ENCODE measurements around the gene ADIG. TPM values are rescaled to one million over a fixed set of nuclear protein-coding genes. Genes with fewer than 3 reads are reported as not detected.

ADIG gene
- total RNA-seq, 4 donors from 2014 or later: not detected

DNA sequence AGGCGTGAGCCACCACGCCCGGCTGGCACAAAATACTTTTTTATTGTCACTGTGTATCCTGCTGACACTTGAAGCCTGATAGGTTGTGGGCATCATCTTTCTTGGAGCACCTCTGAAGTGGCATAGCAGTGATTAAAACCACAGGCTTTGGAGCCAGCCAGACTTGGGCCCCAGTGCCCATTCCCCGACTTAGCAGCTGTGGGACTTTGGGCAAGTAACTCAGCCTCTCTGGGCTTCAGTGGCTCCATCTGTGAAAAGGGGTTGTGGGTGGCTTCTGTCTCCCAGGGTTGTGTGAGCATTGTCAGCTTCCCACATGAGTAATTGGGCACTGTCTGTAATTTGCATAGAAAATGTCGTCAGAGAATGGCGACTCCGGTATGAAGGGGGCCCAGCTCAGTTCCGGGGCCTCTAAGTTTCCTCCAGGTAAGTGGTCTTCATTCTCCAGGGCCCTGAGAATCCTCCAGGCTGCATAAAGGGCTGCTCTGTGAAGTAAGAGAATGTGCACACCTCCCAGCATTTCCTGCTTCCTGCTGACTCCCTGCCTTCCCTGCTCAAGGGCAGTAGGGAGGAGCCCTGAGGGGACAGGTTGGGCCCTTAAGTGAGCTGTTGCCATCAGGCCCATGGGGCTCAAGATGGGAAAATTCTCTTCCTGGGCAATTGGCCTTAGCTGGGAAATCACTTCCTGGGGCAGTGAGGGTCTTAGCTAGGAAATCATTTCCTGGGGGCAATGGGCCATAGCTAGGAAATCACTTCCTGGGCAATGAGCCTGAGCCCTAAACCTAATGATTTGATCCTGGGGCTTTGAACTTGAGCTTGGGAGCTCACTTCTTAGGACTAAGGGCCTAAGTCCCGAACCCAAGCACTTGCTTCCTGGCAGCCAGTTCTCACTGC is 47.8 kb downstream of the ADIG start:
- WGBS, 2 donors: 79 to 88% methylated on average over 9 of the region's 9 CpGs
- H3K4me3 ChIP-seq: no peak overlapping the region
- no peaks in the 10 kb centered on the region for H3K4me1 ChIP-seq
- H3K36me3 ChIP-seq: no peaks in the 10 kb centered on the region
- no peak overlapping the region for H3K27ac ChIP-seq
- no peak for DNase-seq (ENCODE audit: low spot score in 2 of 2)
- H3K27me3 ChIP-seq: peaks cover 0 to 3% of the 10 kb centered on the region in 2 donors
- peaks cover 0 to 16% (median 0%) of the 10 kb centered on the region in 4 donors for H3K9me3 ChIP-seq
- TF ChIP-seq, protein P1, sequence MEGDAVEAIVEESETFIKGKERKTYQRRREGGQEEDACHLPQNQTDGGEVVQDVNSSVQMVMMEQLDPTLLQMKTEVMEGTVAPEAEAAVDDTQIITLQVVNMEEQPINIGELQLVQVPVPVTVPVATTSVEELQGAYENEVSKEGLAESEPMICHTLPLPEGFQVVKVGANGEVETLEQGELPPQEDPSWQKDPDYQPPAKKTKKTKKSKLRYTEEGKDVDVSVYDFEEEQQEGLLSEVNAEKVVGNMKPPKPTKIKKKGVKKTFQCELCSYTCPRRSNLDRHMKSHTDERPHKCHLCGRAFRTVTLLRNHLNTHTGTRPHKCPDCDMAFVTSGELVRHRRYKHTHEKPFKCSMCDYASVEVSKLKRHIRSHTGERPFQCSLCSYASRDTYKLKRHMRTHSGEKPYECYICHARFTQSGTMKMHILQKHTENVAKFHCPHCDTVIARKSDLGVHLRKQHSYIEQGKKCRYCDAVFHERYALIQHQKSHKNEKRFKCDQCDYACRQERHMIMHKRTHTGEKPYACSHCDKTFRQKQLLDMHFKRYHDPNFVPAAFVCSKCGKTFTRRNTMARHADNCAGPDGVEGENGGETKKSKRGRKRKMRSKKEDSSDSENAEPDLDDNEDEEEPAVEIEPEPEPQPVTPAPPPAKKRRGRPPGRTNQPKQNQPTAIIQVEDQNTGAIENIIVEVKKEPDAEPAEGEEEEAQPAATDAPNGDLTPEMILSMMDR (IDR thresholded peaks at IDR 0.05): no peak
- no peak for TF ChIP-seq POLR2A (IDR thresholded peaks at IDR 0.05)

GRCh38 chr20:38629979-38630378 is 49.0 kb downstream of the ADIG start:
- peaks cover 0 to 5% (median 0%) of the 10 kb centered on the region in 4 donors for H3K9me3 ChIP-seq
- 75 to 82% methylated on average over 1 of the region's 1 CpG for WGBS, 2 donors
- H3K4me1 ChIP-seq: no peaks in the 10 kb centered on the region
- no peak overlapping the region for H3K27ac ChIP-seq
- TF ChIP-seq EP300 (IDR thresholded peaks at IDR 0.05) (no peak), POLR2A (IDR thresholded peaks at IDR 0.05) (no peak)
- TF ChIP-seq, protein P1 (IDR thresholded peaks at IDR 0.05): no peak
- H3K4me3 ChIP-seq: no peak overlapping the region
- peaks cover 0 to 13% of the 10 kb centered on the region in 2 donors for H3K27me3 ChIP-seq
- DNase-seq (ENCODE audit: low spot score in 2 of 2): no peak
- H3K36me3 ChIP-seq: no peaks in the 10 kb centered on the region

DNA sequence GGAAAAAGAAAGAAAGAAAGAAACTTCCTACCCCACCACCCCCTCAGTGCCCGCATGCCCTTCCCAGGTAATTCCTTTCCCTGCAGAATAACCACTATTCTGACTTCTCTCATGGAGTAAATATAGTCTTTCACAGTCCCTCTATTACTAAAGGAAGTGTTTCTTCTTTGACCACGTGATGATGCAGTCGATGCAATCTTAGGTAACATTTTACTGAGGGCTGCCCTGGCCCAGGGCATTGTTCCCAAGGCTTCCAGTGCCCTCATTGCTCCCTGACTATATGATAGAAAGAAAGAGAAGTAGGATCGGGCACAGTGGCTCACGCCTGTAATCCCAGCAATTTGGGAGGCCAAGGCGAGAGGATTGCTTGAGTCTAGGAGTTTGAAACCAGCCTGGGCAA is 49.7 kb downstream of the ADIG start:
- Histone ChIP-seq H3K4me1 (no peaks in the 10 kb centered on the region), H3K36me3 (no peaks in the 10 kb centered on the region), H3K4me3 (no peak overlapping the region), H3K9me3 (no peaks in the 10 kb centered on the region), H3K27ac (no peak overlapping the region), H3K27me3 (peaks cover 0 to 13% of the 10 kb centered on the region in 2 donors)
- TF ChIP-seq POLR2A (IDR thresholded peaks at IDR 0.05) (no peak), EP300 (IDR thresholded peaks at IDR 0.05) (no peak)
- TF ChIP-seq, protein P1 (IDR thresholded peaks at IDR 0.05): no peak
- no peak for DNase-seq (ENCODE audit: low spot score in 2 of 2)
- 78 to 81% methylated on average over 6 of the region's 6 CpGs for WGBS, 2 donors

DNA sequence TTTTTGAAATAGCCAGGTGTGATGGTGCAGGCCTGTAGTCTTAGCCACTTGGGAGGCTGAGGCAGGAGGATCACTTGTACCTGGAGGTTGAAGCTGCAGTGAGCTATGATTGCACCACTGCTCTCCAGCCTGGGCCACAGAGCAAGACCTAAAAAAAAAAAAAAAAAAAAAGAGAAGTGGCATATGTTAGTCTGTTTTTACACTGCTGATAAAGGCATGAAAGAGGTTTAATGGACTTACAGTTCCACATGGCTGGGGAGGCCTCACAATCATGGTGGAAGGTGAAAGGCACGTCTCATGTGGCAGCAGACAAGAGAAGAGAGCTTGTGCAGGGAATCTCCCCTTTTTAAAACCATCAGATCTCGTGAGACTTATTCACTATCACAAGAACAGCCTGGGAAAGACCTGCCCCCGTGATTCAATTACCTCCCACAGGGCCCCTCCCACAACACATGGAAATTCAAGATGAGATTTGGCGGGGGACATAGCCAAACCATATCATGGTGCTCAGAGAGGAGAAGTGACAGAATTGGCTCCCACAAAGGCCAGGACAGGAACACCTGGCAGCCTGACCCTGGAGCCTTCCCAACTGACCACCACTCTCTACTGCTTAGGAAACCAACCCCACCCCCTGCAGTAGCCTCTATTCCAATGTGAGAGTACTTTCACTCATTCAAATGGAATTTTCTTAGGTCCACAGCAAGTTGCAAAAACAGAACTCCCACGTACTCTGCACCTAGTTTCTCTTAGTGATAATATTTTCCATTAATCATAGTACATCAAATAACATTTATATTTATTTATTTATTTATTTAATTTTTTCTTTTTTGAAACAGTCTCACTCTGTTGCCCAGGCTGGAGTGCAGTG is 50.4 kb downstream of the ADIG start:
- 52 to 60% methylated on average over 5 of the region's 5 CpGs for WGBS, 2 donors
- peaks cover 0 to 13% of the 10 kb centered on the region in 2 donors for H3K27me3 ChIP-seq
- no peaks in the 10 kb centered on the region for H3K36me3 ChIP-seq
- H3K4me1 ChIP-seq: no peaks in the 10 kb centered on the region
- no peak for DNase-seq (ENCODE audit: low spot score in 2 of 2)
- no peak overlapping the region for H3K27ac ChIP-seq
- H3K4me3 ChIP-seq: no peak overlapping the region
- TF ChIP-seq EP300 (IDR thresholded peaks at IDR 0.05) (no peak), POLR2A (IDR thresholded peaks at IDR 0.05) (no peak)
- TF ChIP-seq, protein P1 (IDR thresholded peaks at IDR 0.05): no peak
- H3K9me3 ChIP-seq: no peaks in the 10 kb centered on the region
